Measurements from ENCODE around the gene ATXN10.
"Not testable (repeated sequence)": the region's sequence is repeated elsewhere in the genome, so short reads cannot be mapped to it uniquely, and the experiment has no call there.

The ATXN10 gene

GRCh38 chr22:45714390-45714789 lies 42.8 kb downstream of the ATXN10 start:
- FAIRE-seq: not testable (repeated sequence)

- FAIRE-seq: no peak
Measured at GRCh38 chr22:45717789-45718188, 46.2 kb downstream of the ATXN10 start.

- FAIRE-seq: no peak
Measured at GRCh38 chr22:45718391-45718790, 46.8 kb downstream of the ATXN10 start.

- no peak for FAIRE-seq
Measured at GRCh38 chr22:45720839-45721378, 49.3 kb downstream of the ATXN10 start.

GRCh38 chr22:45722006-45722405 lies 50.4 kb downstream of the ATXN10 start:
- FAIRE-seq: no peak

- FAIRE-seq: no peak
Measured at GRCh38 chr22:45726081-45726480, 54.4 kb downstream of the ATXN10 start.

- FAIRE-seq: no peak
Measured at GRCh38 chr22:45731041-45731797, 59.6 kb downstream of the ATXN10 start.

GRCh38 chr22:45731798-45732495 lies 60.3 kb downstream of the ATXN10 start:
- FAIRE-seq: no peak

GRCh38 chr22:45735273-45735672 lies 63.6 kb downstream of the ATXN10 start:
- no peak for FAIRE-seq

- FAIRE-seq: no peak
Measured at GRCh38 chr22:45738206-45738605, 66.6 kb downstream of the ATXN10 start.

GRCh38 chr22:45740236-45740635 lies 68.6 kb downstream of the ATXN10 start:
- no peak for FAIRE-seq

- peak; percentile 51 for FAIRE-seq
Measured at GRCh38 chr22:45742866-45743450, 71.3 kb downstream of the ATXN10 start.

GRCh38 chr22:45743687-45744086 lies 72.1 kb downstream of the ATXN10 start:
- FAIRE-seq: no peak

- no peak for FAIRE-seq
Measured at GRCh38 chr22:45744442-45744841, 72.8 kb downstream of the ATXN10 start.

- no peak for FAIRE-seq
Measured at GRCh38 chr22:45750626-45751025, 79.0 kb downstream of the ATXN10 start.

- FAIRE-seq: no peak
Measured at GRCh38 chr22:45752036-45752435, 80.4 kb downstream of the ATXN10 start.

GRCh38 chr22:45754822-45755221 lies 83.2 kb downstream of the ATXN10 start:
- FAIRE-seq: no peak

GRCh38 chr22:45756558-45756957 lies 84.9 kb downstream of the ATXN10 start:
- FAIRE-seq: no peak

GRCh38 chr22:45757068-45757467 lies 85.4 kb downstream of the ATXN10 start:
- no peak for FAIRE-seq

- no peak for FAIRE-seq
Measured at GRCh38 chr22:45757936-45758335, 86.3 kb downstream of the ATXN10 start.

- no peak for FAIRE-seq
Measured at GRCh38 chr22:45758603-45759002, 87.0 kb downstream of the ATXN10 start.

GRCh38 chr22:45760682-45761081 lies 89.0 kb downstream of the ATXN10 start:
- no peak for FAIRE-seq

- FAIRE-seq: no peak
Measured at GRCh38 chr22:45762545-45763235, 91.1 kb downstream of the ATXN10 start.
